SH-SY5Y (cell line): Measurements from ENCODE around the gene FRMD4A.

ENCODE experiments used
- GATA2 ChIP-seq: IDR thresholded peaks from 2 replicates; pipeline ENCODE4 v1.6.1; 2011; ENCODE audit warnings: mild to moderate bottlenecking, low read depth, low read length
- GATA3 ChIP-seq: IDR thresholded peaks from 2 replicates; pipeline ENCODE4 v1.6.1; 2011; ENCODE audit warnings: low read depth, mild to moderate bottlenecking, low read length, moderate library complexity

GRCh38 chr10:13950543-13950939, 380.2 kb downstream of the FRMD4A start:
- TF ChIP-seq GATA2 = no peak
- TF ChIP-seq GATA3 = no peak
